Activated T-helper 2 cell treated with anti-CD3 and anti-CD28 coated beads, Interferon-gamma antibody, Interleukin-2, Interleukin-4, amounts not matched to agents 10 μg/mL and 5 μg/mL and 100 μg/mL, durations not matched to agents 14 hours and 24 hours and 36 hours (primary cell): ENCODE measurements around the gene DNER. TPM values are rescaled to one million over a fixed set of nuclear protein-coding genes. Genes with fewer than 3 reads are reported as not detected.
"Not testable (repeated sequence)": the region's sequence is repeated elsewhere in the genome, so short reads cannot be mapped to it uniquely, and the experiment has no call there.

ENCODE experiments used
- DNase-seq: peaks from one replicate; pipeline ENCODE4 v3.0.0; 2021; ENCODE audit warnings: low spot score
- H3K27ac Mint-ChIP-seq: one replicate; pipeline ENCODE4 v1.8.0; 2021; ENCODE audit warnings: mixed read lengths
- H3K27me3 Mint-ChIP-seq: one replicate; pipeline ENCODE4 v1.8.0; 2021; ENCODE audit warnings: low read depth, mixed read lengths
- H3K36me3 Mint-ChIP-seq: one replicate; pipeline ENCODE4 v1.8.0; 2021; ENCODE audit warnings: low read depth, mixed read lengths
- H3K4me1 Mint-ChIP-seq: one replicate; pipeline ENCODE4 v1.8.0; 2021; ENCODE audit warnings: low read depth, mixed read lengths
- H3K4me3 Mint-ChIP-seq: one replicate; pipeline ENCODE4 v1.8.0; 2021; ENCODE audit warnings: low read depth, mild to moderate bottlenecking, moderate library complexity, mixed read lengths
- H3K9me3 Mint-ChIP-seq: one replicate; pipeline ENCODE4 v1.8.0; 2021; ENCODE audit warnings: mixed read lengths
- intact Hi-C: fragments of 100-400 bp; cut with micrococcal nuclease; formaldehyde crosslinking; loops from one replicate; pipeline ENCODE4 v1.15.1; 2023
- total RNA-seq: library from RNA; stranded (reverse); gene quantifications from 2 replicates; pipeline ENCODE4 v1.2.3, GENCODE V29; 2022

Gene DNER
- total RNA-seq, 1 donor from 2014 or later: not detected

DNA sequence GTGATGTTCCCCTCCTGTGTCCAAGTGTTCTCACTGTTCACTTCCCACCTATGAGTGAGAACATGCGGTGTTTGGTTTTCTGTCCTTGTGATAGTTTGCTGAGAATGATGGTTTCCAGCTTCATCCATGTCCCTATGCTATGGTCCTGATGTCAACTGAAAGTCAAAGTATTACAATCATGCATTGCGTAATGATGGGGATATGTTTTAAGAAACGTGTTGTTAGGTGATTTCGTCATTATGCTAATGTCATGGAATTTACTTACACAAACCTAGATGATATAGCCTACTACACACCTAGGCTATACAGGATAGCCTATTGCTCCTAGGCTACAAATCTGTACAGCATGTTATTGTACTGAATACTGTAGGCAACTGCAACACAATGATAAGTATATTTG is 207.7 kb downstream of the DNER start:
- H3K4me3 Mint-ChIP-seq, intact Hi-C loops, H3K4me1 Mint-ChIP-seq, H3K9me3 Mint-ChIP-seq, H3K27ac Mint-ChIP-seq, DNase-seq, H3K27me3 Mint-ChIP-seq, H3K36me3 Mint-ChIP-seq: not testable (repeated sequence)

DNA sequence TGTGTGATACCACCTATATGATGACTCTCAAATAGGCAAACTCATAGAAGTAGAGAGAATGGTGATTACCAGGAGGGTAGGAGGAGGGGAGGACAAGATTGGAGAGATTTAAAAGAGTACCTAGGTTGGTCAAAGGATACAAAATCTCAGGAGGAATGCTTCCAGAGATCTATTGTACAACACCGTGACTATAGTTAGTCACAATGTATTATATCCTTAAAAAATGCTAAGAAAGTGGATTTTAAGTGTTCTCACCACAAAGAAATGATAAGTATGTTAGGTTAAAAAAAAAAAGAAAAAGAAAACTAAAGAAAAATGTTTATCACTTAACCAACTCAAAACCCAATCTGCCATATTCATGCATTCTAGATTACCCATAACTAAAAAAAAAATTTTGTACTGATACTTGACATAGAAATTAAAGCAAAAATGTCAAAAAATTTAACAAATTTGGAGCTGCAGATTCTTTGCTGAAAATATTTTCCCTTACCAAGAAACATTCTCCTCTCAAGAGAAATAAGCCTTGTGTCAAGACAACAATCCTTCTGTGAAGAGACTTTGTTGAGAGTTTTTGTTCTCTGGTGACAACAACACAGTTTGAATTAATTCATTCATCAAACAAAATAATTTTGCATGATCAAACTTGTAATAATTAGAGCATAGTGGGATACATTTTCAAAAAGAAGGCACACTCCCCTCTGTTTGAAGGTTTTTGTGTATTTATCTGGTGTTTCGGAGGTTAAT is 213.1 kb downstream of the DNER start:
- Mint-ChIP-seq H3K4me3 (no peak overlapping the region), H3K4me1 (no peaks in the 10 kb centered on the region), H3K9me3 (peaks cover 15% of the 10 kb centered on the region), H3K36me3 (no peaks in the 10 kb centered on the region), H3K27ac (no peak overlapping the region), H3K27me3 (no peaks in the 10 kb centered on the region)
- no peak for DNase-seq
- intact Hi-C loops: no loop called here

DNA sequence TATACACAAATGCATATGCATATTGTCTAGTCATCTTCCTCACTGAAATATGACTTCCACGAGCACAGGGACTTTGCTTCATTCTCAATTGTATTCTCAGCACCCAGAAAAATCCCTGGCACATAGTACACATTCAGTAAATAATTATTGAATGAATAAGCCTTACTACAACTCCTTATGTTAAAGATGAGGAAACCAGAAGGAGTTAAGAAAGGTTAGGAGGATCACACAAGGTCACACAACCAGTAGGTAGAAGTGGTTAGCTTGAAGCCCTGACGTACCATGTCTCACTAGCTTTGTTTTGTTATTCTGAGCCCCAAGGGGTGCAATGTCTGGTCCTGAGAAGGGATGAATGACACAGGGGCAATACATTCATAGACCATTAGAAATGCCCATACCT is 222.3 kb downstream of the DNER start:
- Mint-ChIP-seq H3K27me3 (no peaks in the 10 kb centered on the region), H3K27ac (no peak overlapping the region), H3K36me3 (no peaks in the 10 kb centered on the region), H3K4me3 (no peak overlapping the region), H3K4me1 (no peaks in the 10 kb centered on the region), H3K9me3 (no peaks in the 10 kb centered on the region)
- no peak for DNase-seq
- intact Hi-C loops: no loop called here

DNA sequence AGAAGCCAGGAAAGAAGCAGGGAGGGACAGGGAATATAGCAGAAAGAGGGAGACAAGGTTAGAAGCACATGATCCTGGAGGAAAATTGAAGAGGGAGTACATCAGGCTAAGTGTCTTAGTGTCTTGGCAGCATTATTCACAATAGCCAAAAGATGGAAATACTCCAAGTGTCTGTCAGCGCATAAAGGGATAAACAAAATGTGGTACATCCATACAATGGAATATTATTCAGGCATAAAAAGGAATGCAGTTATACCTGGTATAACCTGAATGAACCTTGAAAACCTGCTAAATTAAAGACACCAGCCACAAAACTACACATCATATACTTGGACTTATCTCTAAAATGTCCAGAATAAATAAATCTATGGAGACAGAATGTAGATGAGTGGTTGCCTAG is 224.2 kb downstream of the DNER start:
- no peak for DNase-seq
- H3K27ac Mint-ChIP-seq: no peak overlapping the region
- H3K4me1 Mint-ChIP-seq: no peaks in the 10 kb centered on the region
- no peaks in the 10 kb centered on the region for H3K9me3 Mint-ChIP-seq
- intact Hi-C loops: no loop called here
- no peaks in the 10 kb centered on the region for H3K36me3 Mint-ChIP-seq
- no peaks in the 10 kb centered on the region for H3K27me3 Mint-ChIP-seq
- H3K4me3 Mint-ChIP-seq: no peak overlapping the region

- Mint-ChIP-seq H3K36me3 (no peaks in the 10 kb centered on the region), H3K9me3 (no peaks in the 10 kb centered on the region), H3K27me3 (no peaks in the 10 kb centered on the region), H3K4me1 (no peaks in the 10 kb centered on the region), H3K4me3 (no peak overlapping the region), H3K27ac (no peak overlapping the region)
- intact Hi-C loops: no loop called here
- DNase-seq: no peak
These were observed 225.3 kb downstream of the DNER start for GRCh38 chr2:229489016-229489415.

DNA sequence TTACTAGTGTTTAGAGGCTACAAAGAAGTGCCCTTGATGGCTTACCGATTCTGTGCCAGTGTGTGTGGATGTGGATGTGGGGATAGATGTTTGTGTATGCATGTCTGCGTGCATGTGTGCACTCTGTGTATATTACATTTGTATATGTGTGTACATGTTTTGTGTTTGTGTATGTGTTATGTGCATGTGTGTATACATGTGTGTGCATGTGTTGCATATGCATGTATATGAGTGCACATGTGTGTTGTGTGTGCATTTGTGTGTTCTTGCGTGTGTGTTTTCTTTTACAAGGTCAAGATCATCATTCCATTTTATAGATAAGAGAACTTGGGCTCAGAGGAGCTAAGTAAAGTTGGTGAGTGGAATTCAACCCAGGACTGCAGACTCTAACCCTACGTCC is 226.1 kb downstream of the DNER start:
- Mint-ChIP-seq H3K9me3 (no peaks in the 10 kb centered on the region), H3K4me1 (no peaks in the 10 kb centered on the region), H3K27me3 (no peaks in the 10 kb centered on the region), H3K36me3 (no peaks in the 10 kb centered on the region), H3K27ac (no peak overlapping the region), H3K4me3 (no peak overlapping the region)
- DNase-seq: no peak
- intact Hi-C loops: no loop called here

- no peak for DNase-seq
- Mint-ChIP-seq H3K27ac (no peak overlapping the region), H3K4me1 (no peaks in the 10 kb centered on the region), H3K9me3 (no peaks in the 10 kb centered on the region), H3K4me3 (no peak overlapping the region), H3K36me3 (no peaks in the 10 kb centered on the region), H3K27me3 (no peaks in the 10 kb centered on the region)
- intact Hi-C loops: no loop called here
These were observed 227.7 kb downstream of the DNER start for GRCh38 chr2:229486673-229487072.

DNA sequence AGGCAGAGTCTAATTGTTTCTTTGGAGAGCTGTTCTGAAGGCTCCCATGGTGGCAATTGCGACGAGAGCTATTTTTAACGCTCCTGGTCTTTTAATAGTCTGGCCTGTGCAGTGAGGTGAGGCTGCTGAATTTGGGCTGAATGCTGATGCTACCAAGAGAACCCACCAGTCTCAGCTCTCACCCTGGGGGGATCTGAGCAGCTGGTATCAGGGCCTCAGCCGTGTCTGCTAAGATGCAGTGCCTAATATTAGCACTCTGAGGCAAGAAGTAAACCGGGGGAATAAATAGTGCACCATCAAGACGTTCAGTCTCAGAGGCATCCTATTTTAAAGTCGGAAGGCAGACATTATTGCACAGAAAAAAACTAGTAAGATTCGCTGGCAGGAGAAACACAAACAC is 228.5 kb downstream of the DNER start:
- no peaks in the 10 kb centered on the region for H3K9me3 Mint-ChIP-seq
- H3K4me3 Mint-ChIP-seq: no peak overlapping the region
- no peak for DNase-seq
- intact Hi-C loops: no loop called here
- H3K4me1 Mint-ChIP-seq: no peaks in the 10 kb centered on the region
- no peaks in the 10 kb centered on the region for H3K27me3 Mint-ChIP-seq
- no peak overlapping the region for H3K27ac Mint-ChIP-seq
- no peaks in the 10 kb centered on the region for H3K36me3 Mint-ChIP-seq

DNA sequence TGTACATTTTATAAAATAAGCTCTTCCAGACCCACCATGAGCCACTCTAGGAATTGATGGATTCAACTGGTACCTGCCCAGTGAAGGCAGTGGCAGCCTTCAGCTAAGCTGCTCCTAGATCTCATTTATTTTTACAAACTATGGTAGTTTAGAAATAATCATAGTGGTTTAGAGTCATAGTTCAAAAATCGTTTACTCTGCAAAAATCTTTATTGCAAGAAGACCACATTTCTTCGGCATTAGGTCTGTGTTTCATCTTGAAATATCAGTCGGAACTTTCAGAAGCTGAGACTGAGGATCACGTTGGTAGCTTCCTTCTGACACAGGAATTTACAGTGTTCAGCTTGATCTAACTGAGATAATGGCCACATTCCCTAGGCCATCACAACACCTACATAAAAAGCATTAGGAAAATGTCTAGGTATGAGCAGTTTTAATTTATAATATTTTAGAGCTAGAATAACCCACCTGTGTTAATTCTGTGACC is 237.0 kb downstream of the DNER start:
- intact Hi-C loops: no loop called here
- DNase-seq: no peak
- no peak overlapping the region for H3K27ac Mint-ChIP-seq
- no peaks in the 10 kb centered on the region for H3K36me3 Mint-ChIP-seq
- H3K27me3 Mint-ChIP-seq: no peaks in the 10 kb centered on the region
- H3K4me1 Mint-ChIP-seq: no peaks in the 10 kb centered on the region
- H3K4me3 Mint-ChIP-seq: no peak overlapping the region
- no peaks in the 10 kb centered on the region for H3K9me3 Mint-ChIP-seq

- H3K9me3 Mint-ChIP-seq: no peaks in the 10 kb centered on the region
- intact Hi-C loops: no loop called here
- no peaks in the 10 kb centered on the region for H3K4me1 Mint-ChIP-seq
- DNase-seq: no peak
- no peaks in the 10 kb centered on the region for H3K36me3 Mint-ChIP-seq
- H3K27ac Mint-ChIP-seq: no peak overlapping the region
- no peak overlapping the region for H3K4me3 Mint-ChIP-seq
- H3K27me3 Mint-ChIP-seq: no peaks in the 10 kb centered on the region
These were observed 238.6 kb downstream of the DNER start for GRCh38 chr2:229475778-229476177.

DNA sequence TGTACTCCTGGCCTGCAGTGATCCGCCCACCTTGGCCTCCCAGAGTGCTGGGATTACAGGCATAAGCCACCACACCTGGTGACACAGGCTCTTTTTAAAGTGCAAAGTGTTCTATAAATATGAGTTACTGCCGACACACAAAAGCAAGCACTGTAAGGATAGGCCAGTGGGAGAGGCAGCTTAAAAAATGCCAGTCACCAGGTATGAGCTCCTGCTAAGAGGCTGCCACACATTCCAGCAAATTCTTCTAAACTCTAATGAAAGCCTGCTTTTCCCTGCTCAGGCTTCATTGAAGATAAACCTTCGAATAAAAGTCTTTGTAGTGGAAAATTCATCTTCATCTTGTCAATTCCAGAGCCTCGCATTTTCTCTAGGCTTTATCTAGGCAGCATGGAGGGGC is 240.2 kb downstream of the DNER start:
- H3K27ac Mint-ChIP-seq: no peak overlapping the region
- H3K9me3 Mint-ChIP-seq: no peaks in the 10 kb centered on the region
- no peak overlapping the region for H3K4me3 Mint-ChIP-seq
- H3K27me3 Mint-ChIP-seq: no peaks in the 10 kb centered on the region
- DNase-seq: no peak
- intact Hi-C loops: no loop called here
- H3K36me3 Mint-ChIP-seq: no peaks in the 10 kb centered on the region
- H3K4me1 Mint-ChIP-seq: no peaks in the 10 kb centered on the region

GRCh38 chr2:229470781-229471180 is 243.6 kb downstream of the DNER start:
- no peaks in the 10 kb centered on the region for H3K36me3 Mint-ChIP-seq
- intact Hi-C loops: no loop called here
- H3K27me3 Mint-ChIP-seq: no peaks in the 10 kb centered on the region
- no peak overlapping the region for H3K4me3 Mint-ChIP-seq
- DNase-seq: no peak
- no peaks in the 10 kb centered on the region for H3K4me1 Mint-ChIP-seq
- no peaks in the 10 kb centered on the region for H3K9me3 Mint-ChIP-seq
- H3K27ac Mint-ChIP-seq: no peak overlapping the region

- intact Hi-C loops: no loop called here
- H3K36me3 Mint-ChIP-seq: no peaks in the 10 kb centered on the region
- DNase-seq: no peak
- H3K4me3 Mint-ChIP-seq: no peak overlapping the region
- H3K4me1 Mint-ChIP-seq: no peaks in the 10 kb centered on the region
- no peaks in the 10 kb centered on the region for H3K27me3 Mint-ChIP-seq
- no peak overlapping the region for H3K27ac Mint-ChIP-seq
- no peaks in the 10 kb centered on the region for H3K9me3 Mint-ChIP-seq
These were observed 246.6 kb downstream of the DNER start for GRCh38 chr2:229467783-229468182.
